GM19397 (cell line): ENCODE measurements around the gene TTC9B.

Experiments used
- ATAC-seq: cut with Tn5 transposase; IDR thresholded peaks from one replicate; pipeline ENCODE4 v1.9.1; 2021; ENCODE audit warnings: mild to moderate bottlenecking, moderate library complexity; ENCODE audit not compliant: unreplicated experiment

TTC9B gene

DNA sequence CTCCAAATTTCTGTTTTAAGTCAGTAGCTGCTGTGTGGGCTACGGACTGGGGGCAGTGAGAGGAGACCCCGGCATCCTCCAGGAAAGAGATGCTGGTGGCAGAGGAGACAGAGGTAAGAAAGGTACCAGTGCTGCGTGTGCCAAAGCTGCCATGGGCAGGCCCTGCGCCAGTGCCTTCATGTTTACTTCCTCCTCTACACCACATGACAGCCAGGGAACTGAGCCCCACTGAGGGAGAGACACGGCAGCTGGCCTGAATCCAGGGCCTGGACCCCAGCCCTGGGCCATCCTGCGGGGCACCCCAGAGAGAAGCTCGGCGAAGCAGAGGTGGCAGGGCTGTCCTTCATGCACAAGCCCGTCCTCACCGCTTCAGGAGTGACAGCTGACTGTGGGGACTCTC, 31.0 kb upstream of the TTC9B start:
- ATAC-seq, result no peak

DNA sequence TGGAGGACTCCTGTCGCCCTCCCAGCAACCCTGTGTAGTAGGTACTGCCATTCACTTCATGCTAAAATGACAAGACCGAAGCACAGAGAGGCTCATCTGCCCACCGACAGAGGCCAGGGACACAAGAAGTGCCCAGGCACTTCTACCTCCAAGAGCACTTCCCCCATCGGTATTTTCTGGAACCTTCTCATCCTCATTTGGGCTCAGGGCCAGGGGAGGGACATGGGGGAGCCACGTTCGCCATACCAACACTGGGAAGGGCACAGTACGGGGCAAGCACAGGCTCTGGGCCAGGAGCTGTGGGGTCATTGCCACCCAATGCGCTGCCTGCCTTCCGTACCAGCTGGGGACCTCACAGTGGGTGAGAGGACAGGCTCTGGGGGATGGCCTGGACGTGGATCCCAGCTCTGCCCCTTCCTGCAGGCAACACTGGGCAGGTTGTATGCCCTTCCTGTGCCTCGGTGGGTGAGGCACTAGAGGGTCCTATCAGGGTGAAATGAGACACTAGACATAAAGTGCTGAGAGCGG, 29.6 kb upstream of the TTC9B start:
- no peak for ATAC-seq

DNA sequence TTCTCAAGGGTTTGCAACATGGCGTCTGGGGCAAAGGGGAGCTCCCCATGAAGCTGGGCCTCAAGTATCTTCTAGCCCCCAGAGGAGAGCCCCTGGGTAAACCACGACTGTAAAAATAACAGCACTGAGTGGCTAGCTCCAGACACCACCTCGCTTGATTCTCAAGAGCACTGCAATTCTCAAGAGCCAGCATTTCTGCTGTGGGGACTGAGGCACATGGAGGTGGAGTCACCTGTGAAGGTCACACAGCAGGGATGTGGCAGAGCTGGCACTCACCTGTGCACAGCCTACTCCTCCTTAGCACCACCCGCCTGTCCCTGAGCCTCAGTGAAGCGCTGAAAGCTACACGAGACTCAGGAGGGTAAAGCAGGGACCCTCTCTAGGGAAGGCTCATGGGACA, 29.0 kb upstream of the TTC9B start:
- ATAC-seq, result no peak

DNA sequence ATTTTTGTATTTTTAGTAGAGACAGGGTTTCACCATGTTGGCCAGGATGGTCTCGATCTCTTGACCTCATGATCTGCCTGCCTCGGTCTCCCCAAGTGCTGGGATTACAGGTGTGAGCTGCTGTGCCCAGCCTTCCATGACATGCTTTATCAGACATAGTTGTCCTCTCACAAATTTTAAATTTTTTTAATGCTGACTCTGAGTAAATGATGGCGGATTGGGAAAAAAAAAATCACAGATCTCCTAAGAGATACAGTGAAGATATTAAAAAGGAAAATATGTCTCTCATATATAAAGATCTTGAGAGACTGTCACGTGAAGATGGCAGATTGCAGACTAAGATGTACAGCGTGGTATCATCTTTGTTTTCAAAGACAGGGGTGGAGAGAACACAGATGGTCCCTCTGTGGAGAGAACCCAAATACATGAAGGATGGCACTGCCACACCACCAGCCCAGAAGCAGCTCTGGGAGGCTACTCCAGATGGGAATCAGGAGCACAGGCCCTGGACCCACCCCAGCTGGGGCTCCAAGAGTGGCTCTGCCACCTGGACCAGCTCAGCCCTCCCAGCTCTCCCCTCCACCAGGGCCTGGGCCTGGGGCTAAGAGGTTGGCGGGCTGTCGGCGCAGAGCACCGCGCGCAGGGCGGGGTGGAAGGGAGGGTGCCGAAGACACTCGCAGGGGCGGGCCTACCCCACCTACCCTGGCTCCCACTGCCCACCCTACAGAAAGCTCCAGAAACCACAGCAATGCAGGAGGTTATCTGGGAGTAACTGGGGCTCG, 28.3 kb upstream of the TTC9B start:
- no peak for ATAC-seq

DNA sequence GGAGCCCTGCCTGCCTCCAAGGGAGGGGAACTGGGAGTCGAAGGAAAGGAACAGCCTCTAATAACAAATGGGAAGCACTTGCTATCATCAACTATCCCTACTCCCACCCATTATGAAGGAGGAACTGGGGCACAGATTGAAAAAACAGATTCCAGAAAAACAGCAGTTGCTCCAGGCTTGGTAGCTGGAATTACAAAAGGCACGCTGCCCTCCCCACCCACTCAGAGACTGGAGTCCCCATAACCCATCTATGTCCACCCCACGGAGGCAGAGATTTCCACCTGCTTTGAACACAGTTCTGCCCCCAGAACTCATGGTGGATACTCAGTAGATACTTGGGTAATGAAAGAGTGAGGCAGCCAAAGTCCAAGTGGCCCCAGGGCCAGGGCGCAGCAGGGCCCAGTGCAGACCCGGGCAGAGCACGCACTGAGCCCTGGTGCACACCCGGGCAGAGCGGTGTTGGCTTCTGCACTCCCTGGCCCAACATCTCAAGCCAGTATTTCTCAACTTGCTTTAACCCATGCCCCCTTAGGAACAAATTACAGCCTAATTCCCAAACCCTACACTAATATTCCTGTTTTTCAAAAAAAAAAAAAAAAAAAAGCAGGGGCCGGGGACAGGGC, 27.4 kb upstream of the TTC9B start:
- no peak for ATAC-seq

DNA sequence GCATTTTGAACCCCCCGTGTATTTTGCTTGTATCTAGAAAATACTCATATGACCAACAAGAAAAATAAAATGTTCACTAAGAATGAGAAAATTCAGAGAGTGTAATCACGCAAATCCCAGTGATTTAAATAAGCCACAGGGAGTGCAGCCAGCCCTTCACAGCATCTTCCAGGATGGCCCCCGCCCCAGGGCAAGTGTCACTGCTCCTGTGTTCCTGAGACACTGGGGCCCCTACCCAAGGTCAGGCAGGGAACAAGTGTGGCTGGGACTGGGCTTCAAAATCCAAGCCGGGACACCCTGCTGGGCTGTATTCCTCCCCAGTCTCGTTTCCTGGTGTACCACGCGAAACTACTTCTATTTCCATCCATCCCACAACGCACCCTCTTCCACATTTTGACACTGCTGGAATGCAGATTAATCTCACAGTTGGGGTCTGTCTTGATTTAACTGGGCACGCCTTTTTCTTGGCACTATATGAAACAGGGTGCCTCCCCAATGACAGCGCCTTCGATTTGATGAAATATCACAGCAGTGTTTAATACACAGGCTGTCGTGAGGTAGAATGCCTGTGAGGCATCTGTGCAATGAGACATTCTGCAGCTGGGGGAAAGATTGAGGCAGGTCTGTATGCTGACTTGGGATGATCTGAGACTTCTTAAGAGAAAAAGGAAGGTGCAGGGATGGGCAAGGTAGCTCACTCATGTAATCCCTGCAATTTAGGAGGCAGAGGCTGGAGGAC, 26.6 kb upstream of the TTC9B start:
- ATAC-seq, result no peak

DNA sequence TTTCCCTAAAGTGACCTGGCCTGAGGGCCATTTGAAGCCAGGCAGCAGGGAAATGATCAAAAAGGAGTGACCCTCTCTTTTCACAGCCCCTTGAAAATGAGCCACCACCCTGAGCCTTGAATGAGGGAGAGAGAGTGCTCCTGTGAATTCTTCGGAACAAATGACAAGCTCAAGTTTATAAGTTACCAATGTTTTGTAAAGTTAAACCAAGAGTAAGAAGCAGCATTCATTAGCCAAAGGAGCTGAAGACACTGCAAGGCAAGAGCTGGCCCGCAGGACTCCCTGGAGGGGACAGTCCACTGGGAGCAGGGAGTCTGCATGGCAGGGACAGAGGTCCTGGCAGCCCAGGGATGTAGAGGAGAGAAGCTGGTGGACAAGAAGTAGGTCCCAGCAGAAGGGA, 25.0 kb upstream of the TTC9B start:
- no peak for ATAC-seq

DNA sequence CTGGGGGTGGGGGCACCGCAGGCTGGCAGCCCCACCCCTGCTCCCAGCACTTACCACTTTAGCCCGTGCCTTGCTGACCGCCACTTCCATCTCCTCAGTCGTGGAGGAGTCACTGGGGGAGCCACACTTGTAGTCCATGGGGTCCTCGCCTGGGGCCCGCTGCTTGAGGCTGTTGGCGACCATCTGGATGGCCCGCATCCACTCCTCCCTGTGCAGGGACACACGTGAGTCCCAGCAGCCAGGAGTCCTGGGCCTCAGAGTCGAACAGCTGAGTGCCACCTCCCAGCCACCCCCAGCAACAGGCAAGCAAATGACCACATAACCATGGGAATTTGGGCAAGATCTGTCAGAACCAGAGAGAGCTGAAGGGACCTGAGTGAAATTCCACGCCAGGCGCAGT, 24.3 kb upstream of the TTC9B start:
- no peak for ATAC-seq

DNA sequence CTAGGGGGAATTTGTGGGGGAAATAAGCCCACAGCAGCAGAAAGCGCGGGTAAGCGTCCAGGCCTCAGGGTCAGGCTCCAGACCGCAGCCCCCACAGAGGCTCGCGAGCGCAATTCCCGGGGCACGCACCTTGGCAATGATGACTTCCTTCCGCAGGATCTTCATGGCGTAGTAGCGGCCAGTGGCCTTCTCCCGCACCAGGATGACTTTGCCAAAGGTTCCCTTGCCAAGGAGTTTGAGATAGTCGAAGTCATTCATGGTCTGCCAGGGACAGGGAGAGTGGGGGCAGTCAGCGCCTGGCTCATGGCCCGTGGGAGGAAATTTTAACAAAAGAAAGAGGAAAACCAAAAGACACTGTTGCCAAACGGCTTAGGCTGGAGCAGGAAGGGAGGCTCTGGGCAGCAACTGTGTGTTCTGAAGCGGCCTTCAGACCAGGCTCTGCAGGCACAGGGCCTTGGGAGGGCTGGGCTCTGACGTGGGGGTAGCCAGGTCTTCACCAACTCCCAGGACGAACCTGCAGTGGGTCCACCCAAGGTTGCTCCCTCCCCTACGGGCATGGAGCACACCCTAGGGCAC, 23.7 kb upstream of the TTC9B start:
- no peak for ATAC-seq

DNA sequence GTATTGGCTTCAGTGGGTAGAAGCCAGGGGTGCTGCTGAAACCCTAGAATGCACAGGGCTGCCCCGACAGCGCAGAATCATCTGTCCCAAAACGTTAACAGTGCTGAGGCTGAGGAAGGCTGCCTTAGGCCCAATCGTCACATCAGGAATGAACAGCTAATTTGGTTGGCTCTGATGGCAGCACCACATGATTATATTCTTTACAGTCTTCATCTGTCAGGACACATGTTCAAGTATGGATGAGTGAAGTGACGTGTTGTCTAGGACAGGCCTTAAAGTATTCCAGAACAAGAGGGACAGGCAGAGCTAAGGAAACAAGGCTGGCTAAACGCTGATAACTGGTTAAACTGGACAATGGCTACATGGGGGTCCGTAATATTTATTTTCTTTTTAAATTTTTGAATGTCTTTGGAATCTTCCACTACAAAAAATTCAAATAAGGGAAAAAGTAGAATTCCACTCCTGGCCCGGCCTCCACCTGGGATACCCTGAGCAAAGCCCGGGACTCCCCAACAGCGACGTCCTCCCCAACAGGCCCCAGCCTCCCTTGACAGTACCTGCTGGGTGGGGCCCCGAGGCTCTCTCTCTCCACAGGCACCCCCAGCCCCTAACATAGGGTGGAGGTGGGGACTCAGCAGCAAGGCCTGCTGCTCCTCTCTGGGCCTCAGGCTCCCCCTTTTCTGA, 23.1 kb upstream of the TTC9B start:
- no peak for ATAC-seq

DNA sequence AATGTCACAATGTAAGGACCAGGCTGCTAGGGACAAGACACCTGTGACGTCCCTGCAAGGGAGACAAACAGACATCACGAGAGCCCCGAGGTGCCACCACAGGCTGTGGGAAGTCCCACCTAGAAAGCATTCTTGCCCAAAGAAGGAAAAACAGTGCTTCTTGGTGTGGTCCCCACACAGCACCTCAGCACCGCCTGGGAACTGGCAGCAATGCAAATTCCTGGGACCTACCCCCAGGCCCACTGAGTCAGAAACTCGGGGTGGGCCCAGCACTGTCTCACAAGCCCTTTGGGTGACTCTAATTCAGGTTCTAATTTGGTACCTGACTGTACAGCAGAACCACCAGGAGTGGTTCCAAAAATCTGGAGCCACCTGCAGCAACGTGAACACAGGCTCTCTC, 22.1 kb upstream of the TTC9B start:
- no peak for ATAC-seq

DNA sequence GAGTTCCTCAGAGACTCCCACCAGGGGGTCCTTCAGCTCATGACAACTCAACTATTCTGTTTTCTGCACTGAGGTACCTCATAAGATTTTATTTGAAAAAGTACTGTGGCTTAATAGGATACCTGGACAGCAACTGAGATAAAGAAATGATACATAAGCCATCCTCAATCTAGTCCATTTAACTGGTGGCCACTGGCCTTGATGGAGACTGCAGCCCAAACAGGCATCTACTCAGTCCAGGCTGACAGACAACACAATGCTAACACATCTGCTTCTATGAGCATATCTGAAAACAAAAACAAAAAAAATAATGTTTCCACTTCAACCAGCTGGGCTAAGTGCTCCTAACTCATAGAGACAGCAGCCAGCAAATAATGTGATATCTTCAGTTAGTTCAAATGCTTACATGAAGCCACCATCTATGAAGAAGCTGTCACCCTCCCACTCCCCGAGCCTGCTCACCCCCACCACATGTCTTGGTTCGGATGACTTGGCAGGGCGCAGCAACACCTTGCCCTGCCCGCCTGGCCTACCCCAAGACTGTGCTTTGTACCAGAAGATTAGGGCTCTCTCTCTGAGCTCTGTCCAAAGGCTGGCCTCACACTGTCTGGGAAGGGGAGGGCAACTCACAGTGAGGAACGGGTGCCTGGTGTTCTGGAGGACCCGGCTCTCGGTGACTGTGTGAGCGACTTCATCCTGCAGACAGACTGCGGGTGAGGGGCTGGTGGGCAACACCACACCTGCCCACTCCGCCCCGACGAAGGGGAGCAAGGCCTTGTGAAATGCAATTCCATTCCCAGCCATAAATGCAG, 21.4 kb upstream of the TTC9B start:
- ATAC-seq, result no peak

DNA sequence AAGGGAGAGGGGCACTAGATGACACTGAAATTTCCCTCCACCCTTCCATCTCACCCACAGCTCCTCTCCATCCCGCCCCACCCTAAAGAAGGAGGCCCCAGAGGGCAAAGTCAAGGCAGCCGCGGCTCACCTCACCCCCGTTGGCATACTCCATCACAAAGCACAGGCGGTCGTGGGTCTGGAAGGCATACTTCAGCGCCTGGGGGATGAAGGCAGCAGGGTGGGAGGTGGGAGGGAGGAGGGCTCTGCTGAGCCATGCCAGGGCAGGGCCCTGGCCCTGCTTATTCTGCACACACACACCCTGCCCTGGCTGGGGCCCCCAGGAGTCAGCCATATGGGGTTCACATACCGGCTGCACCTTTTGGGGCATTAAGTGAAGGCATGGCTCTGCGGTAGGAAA, 20.6 kb upstream of the TTC9B start:
- ATAC-seq, result no peak

DNA sequence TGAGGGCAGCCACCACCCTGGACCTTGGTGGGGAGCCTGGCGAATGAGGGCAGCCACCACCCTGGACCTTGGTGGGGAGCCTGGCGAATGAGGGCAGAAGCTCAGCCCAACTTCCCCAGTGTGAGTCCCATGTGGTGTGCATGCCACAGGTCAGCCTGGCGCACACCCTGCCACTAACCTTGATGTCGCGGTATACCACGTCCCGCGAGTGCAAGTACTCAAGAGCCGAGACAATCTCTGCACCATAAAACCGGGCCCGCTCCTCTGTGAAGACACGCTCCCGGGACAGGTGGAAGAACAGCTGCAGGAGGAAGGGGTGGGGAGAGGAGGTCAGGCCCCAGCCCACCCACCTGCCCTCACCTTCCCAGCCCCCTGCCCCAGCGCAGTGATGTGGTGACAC, 19.6 kb upstream of the TTC9B start:
- ATAC-seq, result no peak

DNA sequence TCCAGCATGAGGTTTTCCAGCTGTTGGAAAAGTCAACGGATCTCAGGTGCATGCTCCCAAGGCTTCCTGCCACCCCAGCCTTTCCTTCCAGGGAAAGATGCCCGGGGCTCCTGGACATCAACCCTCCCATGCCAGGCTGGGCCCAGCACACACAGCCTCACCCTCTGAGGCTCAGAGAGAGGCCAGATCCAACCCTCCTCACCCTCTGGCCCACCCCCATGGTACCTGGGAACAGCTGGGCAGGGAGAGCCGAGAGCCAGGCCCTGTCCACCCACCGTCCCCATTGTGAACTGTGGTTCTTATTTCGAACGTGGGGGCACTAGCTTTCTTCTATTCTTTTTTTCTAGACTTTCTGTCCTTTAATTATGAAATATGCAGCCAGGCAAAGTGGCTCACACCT, 18.2 kb upstream of the TTC9B start:
- ATAC-seq, result no peak

DNA sequence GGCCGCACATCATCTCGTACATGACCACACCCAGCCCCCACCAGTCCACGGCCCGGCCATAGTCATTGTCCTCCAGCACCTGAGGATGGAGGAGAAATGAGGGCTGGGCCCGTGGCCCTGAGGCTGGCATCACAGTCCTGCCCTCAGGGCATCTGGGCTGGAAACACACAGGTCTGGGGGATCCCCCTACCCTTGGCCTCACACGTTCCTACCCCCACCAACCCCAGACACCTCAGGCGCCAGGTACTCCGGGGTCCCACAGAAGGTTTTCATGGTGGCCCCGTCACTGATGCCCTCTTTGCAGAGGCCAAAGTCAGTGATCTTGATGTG, 17.8 kb upstream of the TTC9B start:
- no peak for ATAC-seq

DNA sequence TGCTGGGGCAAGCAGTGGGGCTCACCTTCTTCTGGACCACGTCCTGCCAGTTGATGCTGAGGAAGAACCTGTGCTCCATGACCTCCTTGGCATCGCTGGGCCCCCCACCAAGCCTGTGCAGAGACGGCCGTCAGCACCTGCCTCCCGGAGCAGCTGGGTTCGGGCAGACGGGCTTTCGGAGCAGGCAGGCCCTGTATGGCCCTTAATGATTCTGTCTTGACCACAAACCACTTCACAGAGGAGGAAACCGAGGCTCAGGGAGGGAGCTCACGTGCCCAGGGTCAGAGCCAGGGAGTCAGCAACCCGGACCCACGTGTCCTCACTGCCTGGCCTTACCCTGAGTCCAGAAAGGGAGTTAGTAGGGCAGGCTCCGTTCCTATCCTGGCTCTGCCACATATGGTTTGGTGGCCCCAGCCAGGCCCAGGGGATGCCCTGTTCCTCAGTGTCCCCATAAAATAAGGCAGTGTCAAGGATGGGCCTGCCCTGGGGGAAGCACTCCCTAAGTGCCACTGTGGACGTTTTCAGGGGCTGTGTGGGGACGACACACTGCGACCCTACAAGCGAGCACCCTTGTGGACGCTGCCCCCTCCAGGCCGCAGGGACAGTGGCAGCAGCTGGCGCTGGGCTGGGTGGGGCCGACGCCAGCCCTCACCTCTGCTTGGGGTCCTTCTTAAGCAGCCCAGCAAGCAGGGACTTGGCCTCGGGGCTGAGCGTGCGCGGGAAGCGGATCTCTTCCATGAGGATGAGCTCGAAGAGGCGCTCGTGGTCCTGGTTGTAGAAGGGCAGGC, 17.2 kb upstream of the TTC9B start:
- no peak for ATAC-seq

DNA sequence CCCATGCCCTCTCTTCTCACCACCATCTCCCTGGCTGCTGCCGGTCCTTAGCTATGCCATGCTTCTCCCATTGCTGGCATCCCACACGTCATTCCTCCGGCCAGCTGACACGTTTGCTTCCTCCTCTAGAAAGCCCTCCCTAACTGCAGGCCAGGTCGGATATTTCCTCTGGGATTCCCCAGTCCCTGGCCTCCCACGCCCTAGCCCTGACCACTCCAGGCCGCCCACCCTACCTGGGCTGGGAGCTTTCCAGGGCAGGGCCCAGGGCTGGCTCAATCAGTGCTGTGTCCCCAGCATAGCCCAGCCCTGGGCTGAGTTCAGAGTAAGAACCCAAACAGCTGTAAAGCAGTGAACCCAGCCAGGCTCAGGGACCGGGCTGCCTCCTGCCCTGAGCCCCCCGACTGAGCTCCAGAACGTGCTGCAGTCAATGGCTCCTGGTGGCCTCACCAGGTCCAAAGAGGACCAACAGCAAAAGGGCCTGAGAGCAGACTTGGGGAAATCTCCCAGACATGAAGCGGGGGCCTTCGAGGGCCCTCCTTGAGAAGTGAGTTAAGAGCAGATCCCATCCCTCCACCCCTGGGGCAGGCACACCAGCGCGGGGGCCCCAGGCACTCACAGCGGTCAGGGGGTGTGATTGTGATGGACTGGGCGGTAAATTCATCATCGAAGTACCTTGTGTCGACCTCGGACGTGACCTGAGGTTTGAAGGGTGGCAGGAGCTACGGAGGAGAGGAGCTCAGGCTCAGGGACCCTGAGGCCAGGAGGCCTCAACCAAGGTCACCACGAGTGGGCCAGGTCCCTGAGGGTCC, 16.4 kb upstream of the TTC9B start:
- ATAC-seq, result no peak
